HG03575 (cell line): ENCODE measurements around the gene TMEM53.

Experiments used
- ATAC-seq: cut with Tn5 transposase; IDR thresholded peaks from one replicate; pipeline ENCODE4 v1.9.1; 2021; ENCODE audit not compliant: unreplicated experiment, insufficient number of reproducible peaks, low FRiP score; ENCODE audit errors: extremely low read depth

TMEM53 gene

GRCh38 chr1:44674113-44675000 is at the start of gene TMEM53, which contains the start of gene ARMH1:
Gene TMEM53, minus strand, starts transcription at chr1:44674481. Its CDS starts 90 bp downstream, at chr1:44674391.
Gene ARMH1, plus strand, starts transcription at chr1:44674714. Its CDS starts 14,984 bp downstream, at chr1:44689698.
- ATAC-seq: peak; percentile 54

GRCh38 chr1:44723496-44724295 is 49.4 kb upstream of the TMEM53 start:
- ATAC-seq: no peak

- ATAC-seq: no peak
Measured at GRCh38 chr1:44723064-44723463, 48.8 kb upstream of the TMEM53 start.

- no peak for ATAC-seq
Measured at GRCh38 chr1:44721485-44722361, 47.4 kb upstream of the TMEM53 start.

- ATAC-seq: no peak
Measured at GRCh38 chr1:44720281-44720680, 46.0 kb upstream of the TMEM53 start.

- no peak for ATAC-seq
Measured at GRCh38 chr1:44719318-44719717, 45.0 kb upstream of the TMEM53 start.

GRCh38 chr1:44718091-44718490 is 43.8 kb upstream of the TMEM53 start:
- ATAC-seq: no peak

- ATAC-seq: no peak
Measured at GRCh38 chr1:44717653-44718052, 43.4 kb upstream of the TMEM53 start.

GRCh38 chr1:44717156-44717555 is 42.9 kb upstream of the TMEM53 start:
- ATAC-seq: no peak

- no peak for ATAC-seq
Measured at GRCh38 chr1:44714944-44715571, 40.8 kb upstream of the TMEM53 start.

- no peak for ATAC-seq
Measured at GRCh38 chr1:44714532-44714931, 40.3 kb upstream of the TMEM53 start.

- no peak for ATAC-seq
Measured at GRCh38 chr1:44713321-44713781, 39.1 kb upstream of the TMEM53 start.

- ATAC-seq: no peak
Measured at GRCh38 chr1:44707959-44708831, 33.9 kb upstream of the TMEM53 start.

GRCh38 chr1:44707112-44707881 is 33.0 kb upstream of the TMEM53 start:
- no peak for ATAC-seq

- no peak for ATAC-seq
Measured at GRCh38 chr1:44705938-44706337, 31.7 kb upstream of the TMEM53 start.

GRCh38 chr1:44705470-44705869 is 31.2 kb upstream of the TMEM53 start:
- no peak for ATAC-seq

- ATAC-seq: no peak
Measured at GRCh38 chr1:44701141-44701573, 26.9 kb upstream of the TMEM53 start.
